T-helper 22 cell (primary cell): ENCODE data around the gene NTRK2.
"Not testable (repeated sequence)": the region's sequence is repeated elsewhere in the genome, so short reads cannot be mapped to it uniquely, and the experiment has no call there.

ENCODE experiments used
- DNase-seq: peaks from one replicate; pipeline ENCODE4 v3.0.0-alpha.2; 2020; ENCODE audit warnings: low read depth

Gene NTRK2

GRCh38 chr9:84893419-84894128 lies 224.0 kb downstream of the NTRK2 start:
- no peak for DNase-seq

- DNase-seq: no peak
Measured at GRCh38 chr9:84894859-84895258, 225.3 kb downstream of the NTRK2 start.

DNA sequence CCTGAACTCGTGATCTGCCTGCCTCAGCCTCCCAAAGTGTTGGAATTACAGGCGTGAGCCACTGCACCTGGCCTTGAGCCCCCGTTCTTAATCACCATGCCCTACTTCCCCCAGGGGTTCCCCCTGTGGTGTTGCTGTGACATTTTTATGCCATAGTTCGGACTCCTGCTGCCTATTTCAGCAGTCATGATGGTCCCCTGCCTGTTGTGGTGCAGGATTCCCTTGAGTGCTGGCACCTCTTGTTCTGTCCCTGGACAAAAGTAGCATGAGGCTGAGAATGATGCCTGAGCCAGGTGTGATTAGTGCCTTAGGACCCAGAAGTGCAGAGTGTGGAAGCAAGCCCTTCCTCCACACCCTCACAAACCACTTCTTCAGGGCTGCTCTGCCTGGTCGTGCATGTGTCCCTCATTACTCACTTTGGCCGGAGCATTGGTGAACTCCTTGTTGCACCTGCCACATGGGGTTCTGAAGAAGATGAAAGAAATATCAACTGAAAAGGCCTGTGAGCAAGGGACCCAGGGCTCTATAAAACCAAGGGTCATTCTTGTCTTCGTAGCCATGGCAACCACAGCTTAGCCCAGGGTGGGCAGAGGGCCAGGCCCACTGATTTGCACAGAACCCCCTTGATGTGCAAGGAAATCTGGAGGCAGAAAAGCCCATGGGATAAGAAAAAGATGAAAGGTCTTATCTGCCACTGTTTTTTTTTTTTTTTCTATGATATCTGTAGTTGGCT lies 228.0 kb downstream of the NTRK2 start:
- no peak for DNase-seq

DNA sequence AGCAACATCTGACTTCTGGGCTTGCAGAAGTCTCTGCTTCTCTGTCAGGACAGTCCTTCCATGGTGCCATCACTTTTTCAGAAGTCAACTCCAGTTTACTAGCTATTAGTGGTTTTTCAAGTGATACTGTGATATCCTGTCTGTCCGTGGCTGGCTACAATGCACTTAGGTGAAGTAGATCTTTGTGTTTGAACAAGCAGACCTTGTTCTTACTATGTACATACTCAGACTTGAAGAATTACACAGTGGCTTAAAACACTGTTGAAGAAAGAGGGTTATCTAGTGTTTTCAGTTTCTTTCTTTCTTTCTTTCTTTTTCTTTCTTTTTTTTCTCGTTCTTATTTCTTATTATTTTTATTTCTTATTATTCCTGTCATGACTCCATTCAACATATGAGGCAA lies 228.7 kb downstream of the NTRK2 start:
- no peak for DNase-seq

- DNase-seq: not testable (repeated sequence)
Measured at GRCh38 chr9:84898618-84899017, 229.1 kb downstream of the NTRK2 start.

DNA sequence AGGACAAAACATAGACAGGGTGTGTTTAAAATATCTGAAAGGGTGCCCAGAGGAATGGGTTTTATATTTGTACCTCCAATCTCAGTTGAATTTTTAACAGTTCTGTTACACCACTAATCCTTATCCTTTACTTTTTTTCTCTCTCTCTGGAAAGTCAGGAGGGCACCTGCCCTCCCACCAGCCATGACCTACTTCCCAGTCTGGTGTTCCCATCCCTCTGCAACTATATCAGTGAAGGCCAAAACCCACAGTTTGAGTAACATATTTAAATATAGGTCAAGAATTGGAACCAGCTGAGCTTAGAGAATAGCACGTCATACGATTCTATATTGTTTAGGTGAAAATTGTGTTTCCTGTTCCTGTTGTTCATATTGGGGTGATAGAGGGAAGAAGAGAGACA lies 229.8 kb downstream of the NTRK2 start:
- DNase-seq: no peak

DNA sequence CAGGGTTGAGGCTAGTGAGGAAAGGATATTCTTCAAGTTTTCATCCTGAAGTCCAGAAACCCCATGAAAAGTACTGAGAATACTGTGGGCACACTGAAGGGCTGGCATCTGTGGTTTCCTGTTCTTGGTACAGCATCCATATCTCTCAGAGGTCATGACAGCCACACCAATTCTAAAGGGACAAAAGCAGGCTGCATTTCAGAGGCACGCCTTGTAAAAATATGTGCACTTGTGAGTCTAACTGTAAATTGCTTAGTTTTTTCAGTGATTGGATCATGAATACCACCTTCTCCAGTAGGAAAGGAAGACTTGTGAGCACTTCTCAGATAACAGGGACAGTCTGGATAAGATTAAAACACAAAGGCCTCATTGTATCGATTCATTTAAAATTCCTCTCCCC lies 230.9 kb downstream of the NTRK2 start:
- no peak for DNase-seq

GRCh38 chr9:84903963-84904362 lies 234.4 kb downstream of the NTRK2 start:
- no peak for DNase-seq

- no peak for DNase-seq
Measured at GRCh38 chr9:84916769-84917168, 247.2 kb downstream of the NTRK2 start.

DNA sequence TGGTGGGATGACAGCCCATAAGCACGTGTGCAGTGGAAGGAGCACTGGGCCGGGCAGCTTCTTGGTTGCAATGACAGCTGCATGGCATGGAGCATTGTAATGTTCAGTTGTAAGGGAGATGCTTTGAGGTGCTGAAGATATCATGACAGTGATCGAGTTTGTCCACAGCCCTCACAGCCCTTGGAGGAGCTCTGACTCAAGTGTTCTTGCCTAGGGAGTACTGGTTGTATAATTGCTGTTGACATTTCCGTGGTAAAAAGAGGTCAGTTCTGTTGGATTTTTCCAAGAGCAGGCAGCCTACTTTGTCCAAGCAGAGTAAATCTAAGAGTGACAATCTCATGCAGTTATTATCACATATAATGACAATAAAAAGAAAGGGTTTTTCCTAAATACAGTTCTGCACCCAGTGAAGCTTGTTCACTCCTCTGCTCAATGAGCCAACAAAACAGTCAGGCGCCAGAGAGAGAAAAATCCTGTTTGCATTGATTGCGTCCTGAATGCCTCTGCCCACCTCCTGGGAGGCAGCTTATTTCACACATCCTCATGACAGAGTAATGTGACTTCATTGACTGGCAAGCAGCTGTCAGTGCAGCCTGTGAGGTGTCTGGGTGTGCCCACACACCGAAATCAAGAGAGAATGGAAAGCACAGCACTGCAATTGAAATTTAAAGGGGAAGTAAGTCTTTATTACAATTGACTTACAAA lies 248.0 kb downstream of the NTRK2 start:
- DNase-seq: no peak

- no peak for DNase-seq
Measured at GRCh38 chr9:84919440-84919839, 249.9 kb downstream of the NTRK2 start.

- DNase-seq: no peak
Measured at GRCh38 chr9:84921175-84921574, 251.6 kb downstream of the NTRK2 start.

GRCh38 chr9:84922051-84922450 lies 252.5 kb downstream of the NTRK2 start:
- DNase-seq: no peak

- DNase-seq: no peak
Measured at GRCh38 chr9:84924266-84924665, 254.7 kb downstream of the NTRK2 start.

GRCh38 chr9:84925225-84925872 lies 255.8 kb downstream of the NTRK2 start:
- DNase-seq: no peak

DNA sequence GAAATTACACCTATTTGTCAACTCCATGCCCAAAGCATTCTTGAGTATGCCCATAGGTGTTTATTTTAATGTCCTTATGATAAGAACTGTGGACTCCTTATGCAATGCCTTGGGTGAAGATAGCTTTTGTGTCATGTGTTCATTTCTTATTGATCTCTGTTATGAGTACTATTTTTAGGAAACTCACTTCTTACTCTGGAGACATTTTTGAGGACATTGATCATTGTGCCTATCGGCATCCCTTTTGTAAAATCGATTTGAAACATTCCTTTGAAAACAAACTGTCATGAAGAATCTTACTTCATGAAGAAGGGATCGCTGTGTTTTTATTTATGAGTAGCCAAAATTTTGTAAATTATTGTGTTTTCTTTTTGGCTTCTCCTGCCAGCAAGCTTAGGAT lies 257.3 kb downstream of the NTRK2 start:
- no peak for DNase-seq

GRCh38 chr9:84928419-84928818 lies 258.9 kb downstream of the NTRK2 start:
- DNase-seq: no peak

GRCh38 chr9:84929068-84929467 lies 259.5 kb downstream of the NTRK2 start:
- DNase-seq: no peak

DNA sequence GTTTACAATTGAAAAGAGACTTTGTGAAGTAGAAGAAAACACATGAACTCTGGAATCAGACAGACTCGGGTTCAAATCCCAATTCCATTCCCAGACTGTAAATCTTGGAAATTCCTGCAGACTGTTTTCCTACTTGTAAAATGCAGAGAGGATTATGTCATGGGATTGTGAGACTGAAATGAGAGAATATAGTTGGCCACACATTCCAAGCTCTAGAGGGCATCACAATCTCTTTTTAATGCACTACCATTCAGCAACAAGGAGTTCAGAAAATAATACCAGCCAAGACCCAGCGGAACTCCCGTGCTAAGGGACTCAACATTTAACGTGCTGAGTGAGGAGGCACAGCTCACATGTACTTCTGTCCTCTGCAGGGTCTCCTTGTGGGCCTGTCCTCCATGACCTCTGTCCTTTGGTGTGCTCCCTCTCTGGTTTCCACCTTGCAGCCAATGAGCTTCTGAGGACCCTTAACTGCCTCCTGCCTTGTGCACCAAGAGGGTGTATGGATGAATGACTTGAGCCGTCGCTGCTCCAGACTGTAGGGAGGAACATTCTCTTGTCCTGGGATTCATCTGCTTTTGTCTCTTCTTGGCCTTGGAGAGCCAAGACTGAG lies 263.5 kb downstream of the NTRK2 start:
- no peak for DNase-seq

DNA sequence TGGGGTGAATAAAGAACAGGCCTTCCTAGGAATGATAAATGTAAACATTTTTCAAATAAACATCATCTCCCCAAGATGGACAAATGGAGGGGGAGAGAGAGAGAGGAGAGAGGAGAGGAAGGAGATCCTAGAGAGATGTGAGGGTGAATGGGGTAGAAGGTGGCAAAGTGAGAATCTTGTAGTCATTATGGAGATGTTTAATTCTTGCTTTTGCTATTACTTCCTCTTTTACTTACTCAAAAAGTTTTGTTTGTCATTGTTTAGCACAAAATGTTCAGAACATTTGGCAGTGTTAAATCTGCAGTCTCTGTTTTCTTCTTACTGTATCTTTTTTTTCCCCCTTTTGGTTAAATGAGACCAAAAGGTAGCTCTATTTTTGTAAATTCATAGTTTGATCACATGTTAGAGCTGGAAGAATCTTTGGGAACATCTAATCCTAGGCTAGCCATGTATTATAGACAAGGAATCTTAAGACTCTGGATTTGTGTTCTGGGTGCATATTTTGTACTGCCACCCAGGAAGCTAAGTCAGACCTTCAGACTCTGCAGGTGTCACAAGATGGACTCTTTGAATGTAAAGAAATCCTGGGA lies 266.1 kb downstream of the NTRK2 start:
- DNase-seq: no peak

DNA sequence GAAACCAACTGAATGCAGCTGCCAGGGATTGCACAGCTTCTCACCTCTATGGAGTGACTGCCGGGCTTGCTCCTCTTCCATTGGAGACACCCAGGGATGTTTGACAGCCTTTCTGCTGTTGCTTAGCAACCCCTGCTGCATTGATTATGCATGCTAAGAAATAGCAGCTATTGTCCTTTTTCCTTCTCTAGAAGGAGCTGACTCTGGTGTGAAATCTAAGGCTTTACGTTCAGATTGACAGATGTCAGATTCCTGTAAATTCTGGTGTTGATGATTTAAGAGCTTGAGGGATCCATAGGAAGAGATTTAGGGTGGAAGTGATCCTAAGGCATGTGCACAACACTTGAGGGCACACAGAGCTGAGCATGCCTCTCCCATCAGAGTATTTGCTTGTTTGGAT lies 267.7 kb downstream of the NTRK2 start:
- DNase-seq: no peak

GRCh38 chr9:84937581-84937980 lies 268.1 kb downstream of the NTRK2 start:
- no peak for DNase-seq
